ENCODE data around the gene COL4A1.

DNA sequence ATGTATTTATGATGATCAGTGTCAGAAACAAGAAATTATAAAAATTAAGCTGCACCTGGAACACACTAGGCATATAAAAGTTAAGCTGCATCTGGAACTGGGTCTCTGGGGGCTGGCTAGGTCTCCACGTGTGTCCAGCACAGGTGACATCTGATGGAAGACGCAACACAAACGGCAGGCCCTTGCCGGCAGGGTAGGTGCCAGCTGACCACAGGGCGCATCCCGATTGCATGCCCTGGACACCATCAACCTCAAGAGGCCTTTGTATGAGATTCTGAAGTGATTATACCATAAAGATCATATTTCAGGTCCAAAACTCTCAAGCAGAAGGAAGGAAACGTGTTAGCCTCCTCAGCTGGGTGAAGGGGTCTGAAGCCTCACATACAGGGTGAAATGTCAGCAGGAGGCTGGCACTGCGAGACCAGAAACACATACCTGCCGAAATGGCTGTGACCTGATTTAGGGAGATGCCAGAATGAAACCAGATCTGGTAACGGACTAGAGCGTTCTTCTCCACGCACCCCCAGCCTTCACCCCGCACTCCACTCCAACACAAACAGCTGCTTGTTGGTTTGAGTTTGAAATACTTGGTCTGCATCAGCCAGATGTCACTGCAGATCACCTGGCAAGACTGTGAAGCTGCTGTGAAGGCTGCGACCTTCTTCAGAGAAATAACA is 37.3 kb downstream of the COL4A1 start:
- no peak for TF ChIP-seq CEBPB (IDR thresholded peaks at IDR 0.05)
- TF ChIP-seq, protein P1, sequence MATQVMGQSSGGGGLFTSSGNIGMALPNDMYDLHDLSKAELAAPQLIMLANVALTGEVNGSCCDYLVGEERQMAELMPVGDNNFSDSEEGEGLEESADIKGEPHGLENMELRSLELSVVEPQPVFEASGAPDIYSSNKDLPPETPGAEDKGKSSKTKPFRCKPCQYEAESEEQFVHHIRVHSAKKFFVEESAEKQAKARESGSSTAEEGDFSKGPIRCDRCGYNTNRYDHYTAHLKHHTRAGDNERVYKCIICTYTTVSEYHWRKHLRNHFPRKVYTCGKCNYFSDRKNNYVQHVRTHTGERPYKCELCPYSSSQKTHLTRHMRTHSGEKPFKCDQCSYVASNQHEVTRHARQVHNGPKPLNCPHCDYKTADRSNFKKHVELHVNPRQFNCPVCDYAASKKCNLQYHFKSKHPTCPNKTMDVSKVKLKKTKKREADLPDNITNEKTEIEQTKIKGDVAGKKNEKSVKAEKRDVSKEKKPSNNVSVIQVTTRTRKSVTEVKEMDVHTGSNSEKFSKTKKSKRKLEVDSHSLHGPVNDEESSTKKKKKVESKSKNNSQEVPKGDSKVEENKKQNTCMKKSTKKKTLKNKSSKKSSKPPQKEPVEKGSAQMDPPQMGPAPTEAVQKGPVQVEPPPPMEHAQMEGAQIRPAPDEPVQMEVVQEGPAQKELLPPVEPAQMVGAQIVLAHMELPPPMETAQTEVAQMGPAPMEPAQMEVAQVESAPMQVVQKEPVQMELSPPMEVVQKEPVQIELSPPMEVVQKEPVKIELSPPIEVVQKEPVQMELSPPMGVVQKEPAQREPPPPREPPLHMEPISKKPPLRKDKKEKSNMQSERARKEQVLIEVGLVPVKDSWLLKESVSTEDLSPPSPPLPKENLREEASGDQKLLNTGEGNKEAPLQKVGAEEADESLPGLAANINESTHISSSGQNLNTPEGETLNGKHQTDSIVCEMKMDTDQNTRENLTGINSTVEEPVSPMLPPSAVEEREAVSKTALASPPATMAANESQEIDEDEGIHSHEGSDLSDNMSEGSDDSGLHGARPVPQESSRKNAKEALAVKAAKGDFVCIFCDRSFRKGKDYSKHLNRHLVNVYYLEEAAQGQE (IDR thresholded peaks at IDR 0.05; ENCODE audit: low read depth), result no peak
- TF ChIP-seq, protein P2, sequence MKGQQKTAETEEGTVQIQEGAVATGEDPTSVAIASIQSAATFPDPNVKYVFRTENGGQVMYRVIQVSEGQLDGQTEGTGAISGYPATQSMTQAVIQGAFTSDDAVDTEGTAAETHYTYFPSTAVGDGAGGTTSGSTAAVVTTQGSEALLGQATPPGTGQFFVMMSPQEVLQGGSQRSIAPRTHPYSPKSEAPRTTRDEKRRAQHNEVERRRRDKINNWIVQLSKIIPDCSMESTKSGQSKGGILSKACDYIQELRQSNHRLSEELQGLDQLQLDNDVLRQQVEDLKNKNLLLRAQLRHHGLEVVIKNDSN (IDR thresholded peaks at IDR 0.05), result no peak

Measured in Ishikawa (cell line).